NCI-H2029 treated with DMSO at 0.1 percent for 48 hours (cell line): ENCODE results near the gene EXOC3L2.
"Not testable (repeated sequence)": the region's sequence is repeated elsewhere in the genome, so short reads cannot be mapped to it uniquely, and the experiment has no call there.

Source experiments
- DNase-seq: peaks from one replicate; lab custom pipeline; 2025; lab: John Stamatoyannopoulos, UW

Gene EXOC3L2

DNA sequence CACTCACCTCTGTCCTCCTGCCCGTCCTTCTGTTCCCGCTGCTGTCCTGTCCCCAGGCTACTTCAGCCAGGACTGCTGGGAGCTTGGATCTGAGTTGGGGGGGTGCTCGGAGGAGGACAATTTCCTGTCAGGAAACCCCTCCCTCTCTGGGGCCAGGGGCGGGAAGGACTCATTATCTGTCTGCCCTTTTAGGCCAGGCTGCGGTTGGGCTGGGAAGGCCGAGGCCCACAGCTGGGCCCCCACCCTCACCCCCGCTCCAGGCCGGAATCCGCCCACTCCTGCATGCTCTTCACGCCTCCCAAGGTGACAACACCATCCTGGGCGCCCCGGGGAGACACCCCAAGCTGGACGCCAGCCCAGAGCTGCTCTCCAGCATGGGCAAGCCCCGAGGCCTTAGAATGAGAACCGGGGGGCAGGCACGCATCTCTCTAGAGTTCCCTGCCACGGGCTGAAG is at the start of gene EXOC3L2:
Gene EXOC3L2, minus strand, starts transcription at position 74 of the 454 bp plus-strand sequence. CDS start 6,362 bp downstream, outside the sequence.
- DNase-seq, result no peak

DNA sequence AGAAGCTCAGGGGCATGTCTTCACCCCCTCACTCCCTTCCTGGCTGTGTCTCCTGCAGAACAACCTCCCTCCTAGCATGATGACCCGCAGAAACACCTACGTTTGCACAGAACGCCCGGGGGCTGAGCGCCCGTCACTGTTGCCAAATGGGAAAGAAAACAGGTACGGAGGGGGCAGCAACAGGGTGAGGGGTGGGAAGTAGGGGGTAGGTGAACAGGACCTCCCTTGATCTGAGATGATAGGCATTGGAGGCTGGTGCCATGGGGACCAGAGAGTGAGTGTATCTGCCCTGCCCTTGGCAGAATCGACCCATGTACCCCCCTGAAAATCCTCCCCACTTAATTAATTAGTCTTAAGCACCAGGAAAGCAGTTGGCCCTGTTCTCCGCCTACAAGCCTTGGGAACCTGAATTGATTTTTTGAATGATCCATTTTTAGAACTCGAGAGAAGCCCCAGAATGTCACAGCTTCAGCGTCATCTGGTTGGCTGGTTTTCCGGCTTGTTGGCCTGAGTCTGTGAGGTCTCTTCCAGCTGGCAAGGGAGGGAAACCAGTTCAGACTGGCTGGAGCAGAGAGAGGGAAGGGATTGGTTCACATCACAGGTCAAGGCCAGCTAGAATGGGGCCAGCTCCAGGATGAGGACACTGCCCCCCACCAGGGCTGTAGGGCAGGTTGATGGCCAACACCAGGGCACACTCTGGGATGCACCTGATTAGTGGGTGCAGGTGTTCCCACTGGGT is 49.3 kb upstream of the EXOC3L2 start:
- DNase-seq, result peak; percentile 3

DNA sequence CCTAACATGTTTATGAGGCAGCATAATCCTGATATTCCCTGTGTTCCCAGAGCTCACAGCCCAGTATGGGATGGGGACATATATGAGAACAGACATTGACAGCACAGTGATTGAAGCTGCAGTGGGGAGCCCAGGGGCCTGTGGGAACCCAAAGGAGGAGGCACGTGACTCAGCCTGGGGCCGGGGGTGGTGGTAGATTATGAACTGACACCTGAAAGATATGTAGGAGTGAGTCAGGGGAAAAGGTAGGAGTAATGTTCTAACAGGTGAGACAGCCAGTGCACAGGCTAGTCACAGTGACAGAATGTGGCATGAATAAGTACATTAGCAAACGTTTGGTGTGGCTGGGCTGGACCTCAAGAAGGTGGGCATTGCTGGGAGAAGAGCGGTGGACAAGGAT is 48.5 kb upstream of the EXOC3L2 start:
- DNase-seq, result no peak

DNA sequence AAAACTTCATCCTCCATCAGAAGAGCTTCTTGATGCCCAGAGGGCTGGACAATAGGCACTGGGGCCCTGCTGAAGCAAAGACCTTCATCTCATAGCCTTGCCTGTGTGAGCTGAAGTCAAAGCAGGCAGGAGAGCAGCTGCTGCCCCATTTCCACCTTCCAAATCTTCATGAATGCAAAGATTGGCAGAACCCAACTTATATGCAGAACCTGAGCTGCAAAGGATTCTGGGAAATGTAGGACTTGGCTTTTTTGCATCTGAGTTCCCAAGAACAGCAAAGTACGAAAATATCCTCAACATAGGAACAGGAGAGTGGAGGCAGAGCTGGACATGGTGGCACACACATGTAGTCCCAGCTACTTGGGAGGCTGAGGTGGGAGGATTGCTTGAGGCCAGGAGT is 46.6 kb upstream of the EXOC3L2 start:
- DNase-seq, result no peak

DNA sequence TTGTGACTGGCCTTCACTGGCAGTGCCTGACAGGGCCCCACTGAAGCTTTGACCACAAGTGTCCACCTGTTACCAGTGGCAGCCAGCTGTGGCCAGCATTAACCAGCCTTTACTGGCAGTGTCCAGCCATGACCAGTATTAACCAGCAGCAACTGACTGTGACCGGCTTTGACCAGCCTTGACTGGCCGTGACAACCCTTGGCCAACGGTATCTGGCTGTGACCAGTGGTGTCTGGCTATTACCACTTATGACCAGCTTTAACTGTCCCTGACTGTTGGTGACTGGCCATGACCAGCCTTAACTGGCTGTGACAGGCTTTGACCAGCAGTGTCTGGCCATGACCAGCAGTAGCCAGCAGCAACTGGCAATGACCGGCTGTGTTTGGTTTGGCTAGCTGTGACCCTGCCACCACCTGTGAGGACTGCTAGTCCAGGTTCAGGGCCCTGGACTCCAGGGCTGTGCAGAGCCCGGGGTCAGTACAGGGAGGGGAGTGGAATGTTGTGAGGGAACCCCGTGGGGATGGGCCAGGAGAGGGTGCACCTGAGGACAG is 45.2 kb upstream of the EXOC3L2 start:
- no peak for DNase-seq

- DNase-seq, result no peak
Measured at GRCh38 chr19:45283443-45284033, 38.3 kb upstream of the EXOC3L2 start.

DNA sequence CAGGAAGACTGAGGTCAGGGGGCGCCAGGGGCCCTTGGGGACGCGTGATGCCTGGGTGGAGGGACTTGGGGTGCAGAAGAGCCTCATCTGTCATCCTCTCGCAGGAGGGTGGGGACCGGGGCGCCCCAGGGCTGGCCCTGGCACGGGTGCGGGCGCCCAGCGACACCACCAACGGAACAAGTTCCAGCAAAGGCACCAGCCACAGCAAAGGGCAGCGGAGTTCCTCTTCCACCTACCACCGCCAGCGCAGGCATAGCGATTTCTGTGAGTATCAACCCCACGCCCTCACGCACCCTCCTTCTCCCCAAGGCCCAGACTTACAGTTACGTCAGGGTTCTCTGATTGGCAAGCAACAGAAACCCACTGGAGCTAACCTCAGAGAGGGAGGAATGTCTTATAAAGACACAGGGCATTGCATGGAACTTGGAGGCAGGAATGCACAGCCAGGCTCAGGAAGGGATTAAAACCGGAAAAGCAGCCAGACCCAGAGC is 35.3 kb upstream of the EXOC3L2 start:
- DNase-seq, result no peak

DNA sequence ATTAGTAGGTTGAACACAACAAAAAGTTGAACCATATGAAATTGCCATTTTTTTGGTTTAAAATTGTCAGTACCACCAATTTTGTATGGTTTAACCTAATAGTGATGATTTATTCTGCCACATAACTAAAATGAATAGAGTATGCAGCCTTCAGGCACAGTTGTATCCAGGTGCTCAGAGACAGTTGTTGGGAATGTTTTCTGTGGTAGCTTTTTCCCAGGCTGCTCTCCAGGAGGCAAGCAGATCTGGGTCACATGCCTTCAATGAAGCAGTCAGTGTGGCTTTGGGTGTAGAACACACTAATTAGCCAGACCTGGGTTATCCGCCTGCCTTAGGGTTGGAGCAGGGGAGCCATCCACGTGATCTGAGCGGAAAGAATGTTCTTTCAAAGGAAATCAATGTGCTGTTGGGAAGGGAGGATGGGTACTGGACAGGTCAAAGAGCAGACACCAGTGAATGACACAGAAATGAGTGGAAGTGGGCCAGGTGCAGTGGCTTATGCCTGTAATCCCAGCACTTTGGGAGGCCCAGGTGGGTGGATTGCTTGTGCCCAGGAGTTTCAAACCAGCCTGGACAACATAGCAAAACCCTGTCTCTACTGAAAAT is 34.5 kb upstream of the EXOC3L2 start:
- DNase-seq, result no peak

GRCh38 chr19:45278087-45278486 is 32.9 kb upstream of the EXOC3L2 start:
- DNase-seq, result no peak

- peak; percentile 20 for DNase-seq
Measured at GRCh38 chr19:45276284-45276687, 31.1 kb upstream of the EXOC3L2 start.

DNA sequence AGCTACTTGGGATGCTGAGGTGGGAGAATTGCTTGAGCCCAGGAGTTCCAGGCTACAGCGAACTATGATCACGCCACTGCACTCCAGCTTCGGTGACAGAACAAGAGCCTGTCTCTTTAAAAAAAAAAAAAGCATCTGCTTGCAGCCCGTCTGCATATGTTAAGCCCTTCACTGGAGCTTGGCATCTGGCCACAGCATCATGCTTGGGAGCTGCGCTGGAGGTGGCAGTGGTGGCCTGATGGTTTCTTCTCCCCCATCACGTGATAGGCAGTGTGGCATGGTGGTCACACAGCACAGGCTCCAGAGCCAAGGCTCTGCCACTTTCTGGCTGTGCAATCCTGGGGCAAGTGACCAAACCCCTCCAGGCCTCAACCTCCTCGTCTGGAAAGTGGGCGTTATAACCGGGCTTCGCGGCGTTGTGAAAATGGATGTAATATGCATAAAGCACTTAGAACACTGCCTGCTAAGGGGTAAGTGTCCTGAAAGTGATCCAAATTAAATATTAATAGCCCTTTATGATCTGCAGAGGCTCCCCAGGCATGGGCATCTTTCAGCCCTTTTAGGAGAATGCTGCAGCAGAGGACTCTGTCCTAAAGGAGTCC is 30.3 kb upstream of the EXOC3L2 start:
- DNase-seq, result peak; percentile 45

- DNase-seq, result no peak
Measured at GRCh38 chr19:45273521-45273855, 28.3 kb upstream of the EXOC3L2 start.

DNA sequence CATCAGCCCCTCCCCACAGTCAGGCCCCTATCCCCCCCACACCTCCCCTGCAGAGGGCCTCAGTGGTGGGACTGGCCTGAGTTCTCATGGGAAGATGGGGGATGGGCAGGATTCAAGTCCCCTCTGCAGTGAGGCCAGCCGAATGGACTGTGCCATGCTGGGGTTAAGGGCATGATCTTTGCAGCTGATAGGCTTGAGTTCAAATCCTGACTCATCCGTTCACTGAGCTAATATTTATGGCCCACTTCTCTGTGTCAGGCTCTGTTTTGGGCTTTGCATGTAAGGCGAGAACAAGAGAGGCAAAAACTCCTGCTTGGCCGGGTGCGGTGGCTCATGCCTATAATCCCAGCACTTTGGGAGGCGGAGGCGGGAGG is 26.5 kb upstream of the EXOC3L2 start:
- no peak for DNase-seq

- no peak for DNase-seq
Measured at GRCh38 chr19:45271098-45271734, 26.0 kb upstream of the EXOC3L2 start.

DNA sequence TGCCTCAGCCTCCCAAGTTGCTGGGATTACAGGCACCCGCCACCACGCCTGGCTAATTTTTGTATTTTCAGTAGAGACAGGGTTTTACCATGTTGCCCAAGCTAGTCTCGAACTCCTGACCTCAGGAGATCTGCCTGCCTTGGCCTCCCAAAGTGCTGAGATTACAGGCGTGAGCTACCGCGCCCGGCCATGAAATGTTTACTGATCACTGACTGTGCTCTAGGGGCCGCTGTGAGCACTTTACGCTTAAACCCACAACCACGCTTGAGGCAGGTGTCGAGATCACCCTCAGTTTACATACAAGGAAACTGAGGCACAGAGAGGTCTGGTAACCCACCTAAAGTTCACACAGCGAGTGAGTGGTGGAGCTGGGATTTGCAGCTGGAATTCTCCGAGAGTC is 24.7 kb upstream of the EXOC3L2 start:
- DNase-seq, result not testable (repeated sequence)

DNA sequence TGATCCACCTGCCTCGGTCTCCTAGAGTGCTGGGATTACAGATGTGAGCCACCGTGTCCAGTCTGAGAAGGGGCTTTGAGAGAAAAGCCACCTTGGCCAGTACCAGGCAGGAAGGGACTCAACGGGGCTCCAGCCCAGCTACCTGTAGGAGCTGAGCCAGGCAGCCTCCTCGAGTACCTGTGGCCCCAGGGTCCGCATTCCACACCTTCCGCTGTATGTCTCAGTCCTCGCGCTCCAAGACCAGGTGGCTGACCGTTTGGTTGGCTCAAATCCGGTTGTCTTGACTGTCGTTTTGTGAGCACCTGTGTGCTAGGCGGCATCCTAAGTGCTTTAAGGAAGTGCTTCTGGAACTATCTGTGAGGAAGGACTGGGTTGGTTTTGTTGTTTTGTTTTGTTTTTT is 22.1 kb upstream of the EXOC3L2 start:
- DNase-seq, result no peak

DNA sequence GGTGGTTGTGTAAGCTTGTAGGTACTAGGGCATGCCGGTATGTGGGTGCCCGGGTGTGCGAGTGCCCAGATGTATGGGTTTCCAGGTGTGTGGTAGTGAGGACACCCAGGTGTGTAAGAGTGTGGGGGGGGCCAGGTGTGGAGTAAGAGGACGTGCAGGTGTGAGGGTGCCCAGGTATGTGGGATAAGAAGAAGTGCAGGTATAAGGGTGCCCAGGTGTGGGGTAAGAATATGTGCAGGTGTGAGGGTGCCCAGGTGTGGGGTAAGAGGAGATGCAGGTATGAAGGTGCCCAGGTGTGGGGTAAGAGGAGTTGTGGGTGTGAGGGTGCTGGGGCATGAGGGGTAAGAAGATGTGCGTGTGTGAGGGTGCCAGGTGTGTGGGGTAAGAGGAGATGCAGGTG is 20.2 kb upstream of the EXOC3L2 start:
- no peak for DNase-seq

DNA sequence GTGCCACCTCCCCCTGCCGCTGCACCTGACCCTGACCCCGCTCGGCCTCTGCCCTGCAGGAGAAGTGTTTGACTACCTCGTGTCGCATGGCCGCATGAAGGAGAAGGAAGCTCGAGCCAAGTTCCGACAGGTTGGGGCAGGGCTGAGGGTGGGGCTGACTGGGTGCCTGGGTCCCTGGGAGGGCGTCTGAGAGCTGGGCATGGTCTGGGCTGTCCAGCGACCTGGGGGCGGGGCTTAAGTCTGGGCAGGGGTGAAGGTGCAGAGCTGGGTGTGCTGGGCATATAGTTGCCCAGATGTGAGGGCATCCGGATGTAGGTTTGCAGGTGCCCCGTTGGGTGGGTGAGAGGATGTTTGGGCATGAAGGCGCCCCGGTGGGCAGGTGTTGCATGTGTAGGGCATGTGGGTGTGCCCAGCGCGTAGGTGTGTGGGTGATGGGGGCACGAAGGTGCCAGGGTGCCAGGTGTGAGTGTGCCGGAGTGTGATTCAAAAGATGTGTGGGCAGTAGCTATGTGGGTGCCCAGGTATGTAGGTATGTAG is 19.6 kb upstream of the EXOC3L2 start:
- no peak for DNase-seq

DNA sequence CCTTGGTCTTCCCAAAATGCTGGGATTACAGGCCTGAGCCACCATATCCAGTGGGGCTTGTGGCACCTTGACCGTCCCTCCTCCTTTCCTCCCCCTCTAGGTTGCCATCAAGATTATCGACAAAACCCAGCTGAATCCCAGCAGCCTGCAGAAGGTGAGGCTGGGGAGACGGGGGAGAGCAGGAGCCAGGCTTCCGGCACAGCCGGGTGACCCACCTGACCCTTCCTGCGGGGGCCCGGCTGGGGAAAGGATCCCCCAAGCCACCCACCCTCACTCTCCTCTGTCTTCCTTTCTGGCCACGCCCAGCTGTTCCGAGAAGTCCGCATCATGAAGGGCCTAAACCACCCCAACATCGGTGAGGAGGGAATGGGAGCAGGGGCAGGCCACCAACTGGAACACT is 17.8 kb upstream of the EXOC3L2 start:
- no peak for DNase-seq

DNA sequence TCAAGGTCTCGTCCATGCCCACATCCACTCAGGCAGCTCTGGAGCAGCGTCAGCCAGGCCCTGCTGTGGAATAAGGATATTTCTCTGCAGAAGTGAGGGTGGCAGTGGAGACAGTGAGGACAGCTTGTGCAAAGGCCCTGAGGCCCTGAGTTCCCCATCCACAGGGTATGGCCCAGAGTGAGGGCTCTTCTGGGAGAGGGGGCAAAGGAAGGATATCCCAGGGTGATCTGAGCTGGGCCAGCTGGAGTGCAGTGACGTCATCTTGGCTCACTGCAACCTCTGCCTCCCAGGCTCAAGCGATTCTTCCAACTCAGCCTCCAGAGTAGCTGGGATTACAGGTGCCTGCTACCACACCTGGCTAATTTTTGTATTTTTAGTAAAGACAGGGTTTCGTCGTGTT is 17.4 kb upstream of the EXOC3L2 start:
- DNase-seq, result no peak

DNA sequence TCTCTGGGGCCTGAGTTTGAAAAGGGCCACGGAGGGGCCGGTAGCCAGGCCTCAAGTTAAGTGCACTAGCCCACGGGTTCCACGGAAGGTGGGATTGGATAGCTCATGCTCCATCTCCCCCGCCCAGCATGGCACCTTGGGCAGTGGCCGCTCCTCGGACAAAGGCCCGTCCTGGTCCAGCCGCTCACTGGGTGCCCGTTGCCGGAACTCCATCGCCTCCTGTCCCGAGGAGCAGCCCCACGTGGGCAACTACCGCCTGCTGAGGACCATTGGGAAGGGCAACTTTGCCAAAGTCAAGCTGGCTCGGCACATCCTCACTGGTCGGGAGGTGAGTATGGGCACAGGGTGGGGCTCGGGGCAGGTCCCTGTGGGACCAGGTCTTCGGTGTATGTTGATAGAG is 13.7 kb upstream of the EXOC3L2 start:
- no peak for DNase-seq

GRCh38 chr19:45256836-45257235 is 11.6 kb upstream of the EXOC3L2 start:
- DNase-seq, result no peak
